H1 (cell line): ENCODE results near the gene KIAA1328. TPM values are rescaled to one million over a fixed set of nuclear protein-coding genes. Genes with fewer than 3 reads are reported as not detected.

Experiments used
- CTCF ChIA-PET: fragments of 300-600 bp; sonication (Branson Sonifier 250); formaldehyde crosslinking; loops from one replicate; lab custom pipeline; 2021; ENCODE audit not compliant: partially characterized antibody; lab: Charles Lee
- POLR2A ChIA-PET: fragments of 300-600 bp; sonication (Branson Sonifier 250); formaldehyde crosslinking; loops from one replicate; lab custom pipeline; 2021; ENCODE audit warnings: inconsistent platforms; ENCODE audit not compliant: partially characterized antibody; lab: Charles Lee
- DNase-seq, 2 experiments: peaks; one replicate each; pipeline versions ENCODE4 v3.0.0 to v3.0.0-alpha.2; 2010 to 2022; ENCODE audit warnings: low spot score in 2 of 2, low read depth in 1 of 2, mixed read lengths in 1 of 2
- FAIRE-seq: peaks from 2 replicates; lab custom pipeline; 2011; peaks lifted over from hg19 to GRCh38; lab: Jason Lieb, UNC
- H2AFZ ChIP-seq: 2 replicates; pipeline ENCODE4 v1.8.1; 2012; ENCODE audit warnings: low read length, inconsistent platforms
- H2AK5ac ChIP-seq: 2 replicates; pipeline ENCODE4 v1.6.1; 2013; ENCODE audit warnings: low read depth, low read length
- H2BK120ac ChIP-seq: replicated peaks from 2 replicates; pipeline ENCODE3; 2013; ENCODE audit warnings: low read depth, low read length, inconsistent platforms
- H2BK12ac ChIP-seq: 2 replicates; pipeline ENCODE4 v1.6.1; 2013; ENCODE audit warnings: low read depth, low read length
- H2BK15ac ChIP-seq: 2 replicates; pipeline ENCODE4 v1.6.1; 2013; ENCODE audit warnings: low read length
- H2BK20ac ChIP-seq: 2 replicates; pipeline ENCODE4 v1.6.1; 2013; ENCODE audit warnings: low read length
- H2BK5ac ChIP-seq: 2 replicates; pipeline ENCODE4 v1.6.1; 2013; ENCODE audit warnings: low read depth, low read length
- H3K14ac ChIP-seq: 2 replicates; pipeline ENCODE4 v1.6.1; 2013; ENCODE audit warnings: inconsistent platforms; ENCODE audit not compliant: insufficient read length
- H3K18ac ChIP-seq: 2 replicates; pipeline ENCODE4 v1.6.1; 2013; ENCODE audit warnings: low read length; ENCODE audit errors: extremely low read depth
- H3K23ac ChIP-seq: 2 replicates; pipeline ENCODE4 v1.6.1; 2013; ENCODE audit warnings: inconsistent platforms; ENCODE audit not compliant: insufficient read length
- H3K23me2 ChIP-seq: 2 replicates; pipeline ENCODE4 v1.6.1; 2013; ENCODE audit warnings: low read depth, low read length
- H3K27ac ChIP-seq: 2 replicates; pipeline ENCODE4 v1.6.1; 2011; ENCODE audit warnings: low read depth, low read length, inconsistent platforms
- H3K27me3 ChIP-seq, 4 experiments: replicated peaks in 1 of 4; 1 replicate in 1 of 4; 2 replicates in 3 of 4; pipeline versions ENCODE4 v1.6.1 to v1.8.1; 2011 to 2013; ENCODE audit warnings: low read length in 3 of 4, mild to moderate bottlenecking in 3 of 4, inconsistent platforms in 2 of 4, mixed read lengths in 2 of 4, moderate library complexity in 1 of 4; ENCODE audit not compliant: control insufficient read depth in 3 of 4, insufficient read depth in 3 of 4; ENCODE audit errors: extremely low read depth in 1 of 4
- H3K36me3 ChIP-seq, 4 experiments: 2 replicates each; pipeline versions ENCODE4 v1.6.1 to v1.8.1; 2011 to 2013; ENCODE audit warnings: mild to moderate bottlenecking in 4 of 4, low read length in 3 of 4, moderate library complexity in 2 of 4, control low read depth in 1 of 4, inconsistent platforms in 1 of 4; ENCODE audit not compliant: insufficient read depth in 4 of 4, control insufficient read depth in 2 of 4
- H3K4ac ChIP-seq: replicated peaks from 2 replicates; pipeline ENCODE3; 2013; ENCODE audit warnings: low read length, low read depth, mixed read lengths, inconsistent platforms; ENCODE audit not compliant: insufficient read length
- H3K4me1 ChIP-seq, 4 experiments: replicated peaks in 1 of 4; 1 replicate in 1 of 4; 2 replicates in 3 of 4; pipeline versions ENCODE4 v1.6.1 to v1.8.1; 2011 to 2013; ENCODE audit warnings: low read length in 3 of 4, inconsistent platforms in 2 of 4, mixed read lengths in 1 of 4; ENCODE audit not compliant: insufficient read depth in 4 of 4, control insufficient read depth in 3 of 4
- H3K4me2 ChIP-seq, 2 experiments: 2 replicates each; pipeline versions ENCODE4 v1.6.1 to v1.8.1; 2011 to 2013; ENCODE audit warnings: low read depth in 2 of 2, low read length in 2 of 2, control low read depth in 1 of 2, inconsistent platforms in 1 of 2, mild to moderate bottlenecking in 1 of 2; ENCODE audit not compliant: insufficient read depth in 1 of 2
- H3K4me3 ChIP-seq, 4 experiments: fragments of 200-600, 300-600 bp in 1 of 4; sonication (generic), shearing (Covaris generic), sonication (Bioruptor Twin) in 1 of 4; 2 replicates each; pipeline versions ENCODE4 v1.5.1 to v1.8.1; 2011 to 2016; ENCODE audit warnings: low read length in 4 of 4, low read depth in 3 of 4, control low read depth in 2 of 4, inconsistent platforms in 2 of 4, mild to moderate bottlenecking in 2 of 4, mixed read lengths in 1 of 4, moderate library complexity in 1 of 4; ENCODE audit not compliant: insufficient read depth in 2 of 4; ENCODE audit errors: extremely low read depth in 1 of 4
- H3K56ac ChIP-seq: replicated peaks from 2 replicates; pipeline ENCODE3; 2013; ENCODE audit warnings: low read depth, mild to moderate bottlenecking, mixed read lengths, low read length, inconsistent platforms; ENCODE audit not compliant: insufficient read length
- H3K79me1 ChIP-seq: 2 replicates; pipeline ENCODE4 v1.6.1; 2013; ENCODE audit warnings: low read depth, low read length, control low read depth
- H3K79me2 ChIP-seq, 2 experiments: 2 replicates each; pipeline versions ENCODE4 v1.6.1 to v1.8.1; 2012 to 2013; ENCODE audit warnings: low read length in 2 of 2, mild to moderate bottlenecking in 2 of 2, inconsistent platforms in 1 of 2; ENCODE audit not compliant: insufficient read depth in 2 of 2, control insufficient read depth in 1 of 2
- H3K9ac ChIP-seq, 4 experiments: replicated peaks in 1 of 4; 1 replicate in 1 of 4; 2 replicates in 3 of 4; pipeline versions ENCODE4 v1.6.1 to v1.8.1; 2011 to 2013; ENCODE audit warnings: low read depth in 3 of 4, low read length in 3 of 4, control low read depth in 2 of 4, mild to moderate bottlenecking in 2 of 4, moderate library complexity in 2 of 4, inconsistent platforms in 1 of 4; ENCODE audit errors: extremely low read depth in 1 of 4
- H3K9me3 ChIP-seq, 2 experiments: 2 replicates each; pipeline versions ENCODE4 v1.6.1 to v1.8.1; 2012 to 2013; ENCODE audit warnings: mild to moderate bottlenecking in 2 of 2, moderate library complexity in 2 of 2, control low read depth in 1 of 2, inconsistent platforms in 1 of 2, low read depth in 1 of 2, low read length in 1 of 2, mixed read lengths in 1 of 2; ENCODE audit not compliant: insufficient read depth in 2 of 2
- H4K20me1 ChIP-seq, 2 experiments: replicated peaks in 1 of 2; 2 replicates each; pipeline versions ENCODE3 to v1.8.1; 2011 to 2013; ENCODE audit warnings: inconsistent platforms in 2 of 2, low read length in 2 of 2, mild to moderate bottlenecking in 1 of 2; ENCODE audit not compliant: insufficient read depth in 2 of 2, control insufficient read depth in 1 of 2
- H4K5ac ChIP-seq: 2 replicates; pipeline ENCODE4 v1.6.1; 2013; ENCODE audit warnings: low read length, low read depth, mixed read lengths, inconsistent platforms; ENCODE audit not compliant: insufficient read length
- H4K8ac ChIP-seq: 2 replicates; pipeline ENCODE4 v1.8.0; 2013; ENCODE audit warnings: mild to moderate bottlenecking, moderate library complexity, low read length, inconsistent platforms; ENCODE audit not compliant: insufficient read depth; ENCODE audit errors: extremely low read depth
- H4K91ac ChIP-seq: replicated peaks from 2 replicates; pipeline ENCODE3; 2013; ENCODE audit warnings: low read length, mixed read lengths, inconsistent platforms; ENCODE audit not compliant: insufficient read length
- HDAC2 ChIP-seq, 2 experiments: fragments of 300-600 bp in 1 of 2; sonication (generic) in 1 of 2; IDR thresholded peaks; 2 replicates each; pipeline ENCODE4 v1.6.1; 2011 to 2012; ENCODE audit warnings: low read depth in 2 of 2, low read length in 2 of 2, mild to moderate bottlenecking in 2 of 2, moderate library complexity in 2 of 2, borderline replicate concordance in 1 of 2, inconsistent platforms in 1 of 2
- JUN ChIP-seq: IDR thresholded peaks from 2 replicates; pipeline ENCODE4 v1.6.1; 2011; ENCODE audit warnings: low read depth, mild to moderate bottlenecking, improper control_type of control experiment, low read length
- POLR2A ChIP-seq, 2 experiments: IDR thresholded peaks; 1 replicate in 1 of 2; 2 replicates in 1 of 2; pipeline ENCODE4 v1.6.1; 2011; ENCODE audit warnings: low read depth in 2 of 2, low read length in 2 of 2, mild to moderate bottlenecking in 2 of 2; ENCODE audit errors: control extremely low read depth in 1 of 2
- TEAD4 ChIP-seq: IDR thresholded peaks from 2 replicates; pipeline ENCODE4 v1.6.1; 2012; ENCODE audit warnings: low read depth, low read length, inconsistent platforms, mixed read lengths
- WGBS, 2 experiments: shearing (Covaris generic) in 1 of 2; methylation state at CpG; one replicate each; pipeline versions ENCODE4 v1.1.6 to v1.1.7; 2013 to 2015; ENCODE audit warnings: low lambda C conversion rate in 2 of 2, mixed read lengths in 2 of 2, inconsistent platforms in 1 of 2, low coverage in 1 of 2, missing lambda C conversion rate in 1 of 2; ENCODE audit not compliant: insufficient replicate concordance in 2 of 2, insufficient coverage in 1 of 2, insufficient read length in 1 of 2; ENCODE audit errors: extremely low coverage in 1 of 2, missing lambda C conversion rate in 1 of 2; 5-methylcytosine and 5-hydroxymethylcytosine counted together
- polyA plus RNA-seq, 7 experiments: library from polyadenylated mRNA; depleted of rRNA in 3 of 7; stranded (reverse) in 5 of 7; unstranded in 2 of 7; fragments of >200 nt in 5 of 7; fragments of 200-250 nt in 2 of 7; gene quantifications; 1 replicate in 5 of 7; 2 replicates in 1 of 7; 4 replicates in 1 of 7; pipeline versions ENCODE4 v1.2.1 to v1.2.3, GENCODE V29; 2011 to 2013; ENCODE audit warnings: missing spikeins in 2 of 7, mixed read lengths in 2 of 7
- total RNA-seq: library from RNA; stranded (reverse); fragmentation: NEBNext Ultra II Directional; extraction: Animal tissue kit (Norgen Biotek cat#: 25700); gene quantifications from 2 replicates; pipeline ENCODE4 v1.2.1, GENCODE V29; 2021

The KIAA1328 gene
- total and polyA plus RNA-seq, 2 of the 8 experiments (the other 6 are each of a cell fraction or from before 2014, with no cell fraction given), result 2.6 to 5.7 TPM

DNA sequence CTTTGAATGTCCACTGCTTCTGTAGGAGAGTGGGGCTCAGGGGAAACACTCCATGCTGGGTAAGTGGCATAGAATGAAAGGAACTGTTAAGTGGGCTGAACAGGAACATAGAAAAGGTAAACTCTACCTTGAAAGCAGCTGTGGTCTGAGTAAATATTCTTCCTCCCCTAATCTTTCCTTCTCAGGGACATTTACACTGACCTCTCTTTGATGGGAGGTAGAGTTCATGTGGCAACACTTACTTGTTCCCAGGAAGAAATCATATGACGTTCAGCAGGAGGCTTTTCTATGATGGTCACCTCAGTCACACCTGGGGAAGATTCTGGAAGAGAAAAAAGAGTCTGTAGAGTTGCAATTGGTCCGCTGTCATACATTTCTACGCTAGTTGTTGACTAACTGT lies 10.3 kb upstream of the KIAA1328 start:
- Histone ChIP-seq H2AFZ (no peak overlapping the region), H3K9me3 (no peaks in the 10 kb centered on the region), H3K4me3 (no peak overlapping the region), H3K4me1 (no peaks in the 10 kb centered on the region), H3K27me3 (no peaks in the 10 kb centered on the region), H4K91ac (no peak overlapping the region), H3K4me2 (no peak overlapping the region), H4K8ac (no peak overlapping the region), H3K23me2 (no peaks in the 10 kb centered on the region), H3K36me3 (peaks cover 8 to 36% (median 22%) of the 10 kb centered on the region in 4 experiments; a peak in 7 of 8 replicates), H2BK120ac (no peak overlapping the region), H2BK15ac (no peak overlapping the region), H4K20me1 (no peaks in the 10 kb centered on the region), H2BK5ac (no peak overlapping the region), H2AK5ac (no peak overlapping the region), H2BK20ac (no peak overlapping the region), H3K56ac (no peak overlapping the region), H3K79me2 (no peaks in the 10 kb centered on the region), H3K27ac (no peak overlapping the region), H3K9ac (no peak overlapping the region), H3K14ac (no peak overlapping the region), H3K18ac (no peak overlapping the region), H2BK12ac (no peak overlapping the region), H4K5ac (no peak overlapping the region), H3K23ac (no peak overlapping the region), H3K4ac (no peak overlapping the region), H3K79me1 (peaks cover 2% of the 10 kb centered on the region; the same call in 1 of the 2 replicates)
- WGBS, 2 experiments, result 91% methylated on average over 3 of the region's 3 CpGs; no CpG with 5 or more reads in 1 of the 2 experiments
- POLR2A ChIA-PET, result interaction anchor here (1.1 kb wide), 1 partner anchor 11 kb away, joined by 3 read pairs; no protein-coding TSS in a partner anchor
- CTCF ChIA-PET, result interaction anchor here (0.6 to 1.2 kb wide), 3 partner anchors 10 to 266 kb away, joined by 3 to 6 read pairs (median 4); partner anchors contain the start of genes KIAA1328 and TPGS2
- FAIRE-seq (no peak), DNase-seq (no peak)
- TF ChIP-seq TEAD4, result no peak
- no peak for TF ChIP-seq HDAC2 (IDR thresholded peaks at IDR 0.05; ENCODE audit: borderline replicate concordance in 1 of 2, low read depth in 2 of 2, low read length in 2 of 2)
- no peak for TF ChIP-seq JUN
- no peak for TF ChIP-seq POLR2A (IDR thresholded peaks at IDR 0.05; ENCODE audit: control extremely low read depth in 1 of 2, low read depth in 2 of 2, low read length in 2 of 2)
